Mucosa of gallbladder (tissue), 1 donor: ENCODE measurements around the gene CTDSP1. TPM values are rescaled to one million over a fixed set of nuclear protein-coding genes. Genes with fewer than 3 reads are reported as not detected.
A peak's percentile ranks its signal among the peaks of the same experiment; 100 is the strongest.

Experiments used
- DNase-seq: peaks from one replicate; pipeline ENCODE4 v3.0.0-alpha.2; 2020; ENCODE audit warnings: low spot score
- total RNA-seq: library from RNA; stranded (reverse); gene quantifications from one replicate; pipeline ENCODE4 v1.2.1, GENCODE V29; 2021
- donor health status: DM: no; HTN: no; CAD: no.

CTDSP1 gene
- total RNA-seq, 1 donor from 2014 or later: 184 TPM

DNA sequence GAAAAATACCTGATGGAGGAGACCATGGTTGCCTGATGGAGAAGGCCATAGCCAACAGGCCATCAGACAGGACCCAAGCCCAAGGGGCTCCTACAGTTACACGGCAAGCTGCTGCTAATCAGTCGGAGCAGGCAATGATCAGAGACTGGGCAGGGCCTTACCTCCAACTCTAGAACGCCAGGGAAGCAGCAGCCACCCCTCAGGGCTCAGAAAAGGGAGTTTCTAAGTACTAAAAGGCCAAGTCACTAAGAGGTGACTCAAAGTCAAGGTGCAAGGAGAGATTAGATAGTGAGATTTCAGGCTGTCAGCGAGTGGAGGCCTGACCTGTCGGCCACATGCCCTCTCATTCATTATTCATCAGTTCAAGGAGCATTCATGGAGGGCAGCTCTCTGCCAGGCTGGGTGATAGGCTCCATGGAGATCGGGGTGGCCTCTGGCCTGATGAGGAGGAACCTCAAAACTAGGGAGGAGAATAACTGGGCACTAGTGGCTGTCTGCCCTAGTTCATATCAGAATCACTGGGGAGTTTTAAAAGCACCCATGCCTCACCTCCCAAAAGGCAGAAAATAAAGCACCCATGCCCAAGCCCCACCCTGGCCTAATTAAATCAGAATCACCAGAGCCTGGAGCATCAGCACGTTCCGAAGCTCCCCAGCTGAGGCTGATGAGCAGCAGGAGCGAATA, 22.9 kb downstream of the CTDSP1 start:
- no peak for DNase-seq

DNA sequence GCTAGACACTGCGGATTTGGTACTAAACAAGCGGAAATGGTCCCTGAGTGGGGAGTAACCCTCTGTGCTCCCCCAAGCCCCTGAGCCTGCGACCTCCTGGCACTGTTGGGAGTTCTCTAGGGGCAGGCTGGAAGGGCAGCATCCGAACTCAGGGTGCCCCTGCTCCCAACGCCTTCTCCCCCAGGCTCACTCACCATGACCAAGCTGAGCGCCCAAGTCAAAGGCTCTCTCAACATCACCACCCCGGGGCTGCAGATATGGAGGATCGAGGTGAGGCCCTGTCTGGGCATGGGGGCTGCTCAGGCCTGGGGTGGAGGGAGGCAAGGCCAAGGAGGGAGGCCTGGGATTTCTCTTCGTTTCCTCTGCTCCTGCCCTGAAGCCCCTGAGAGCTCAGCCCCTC, 23.9 kb downstream of the CTDSP1 start:
- DNase-seq: no peak

DNA sequence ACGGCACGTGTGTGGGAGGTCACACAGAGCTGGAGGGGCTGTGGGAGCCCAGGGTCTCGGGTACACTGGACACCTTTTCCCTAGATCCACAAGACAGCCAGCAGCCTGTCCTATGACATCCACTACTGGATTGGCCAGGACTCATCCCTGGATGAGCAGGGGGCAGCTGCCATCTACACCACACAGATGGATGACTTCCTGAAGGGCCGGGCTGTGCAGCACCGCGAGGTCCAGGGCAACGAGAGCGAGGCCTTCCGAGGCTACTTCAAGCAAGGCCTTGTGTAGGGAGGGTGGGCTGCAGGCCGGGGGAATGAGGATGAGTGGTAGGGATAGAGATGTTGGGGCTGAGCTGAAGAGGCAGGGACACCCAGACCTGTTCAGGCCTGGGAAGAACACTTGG, 25.9 kb downstream of the CTDSP1 start:
- DNase-seq: no peak

DNA sequence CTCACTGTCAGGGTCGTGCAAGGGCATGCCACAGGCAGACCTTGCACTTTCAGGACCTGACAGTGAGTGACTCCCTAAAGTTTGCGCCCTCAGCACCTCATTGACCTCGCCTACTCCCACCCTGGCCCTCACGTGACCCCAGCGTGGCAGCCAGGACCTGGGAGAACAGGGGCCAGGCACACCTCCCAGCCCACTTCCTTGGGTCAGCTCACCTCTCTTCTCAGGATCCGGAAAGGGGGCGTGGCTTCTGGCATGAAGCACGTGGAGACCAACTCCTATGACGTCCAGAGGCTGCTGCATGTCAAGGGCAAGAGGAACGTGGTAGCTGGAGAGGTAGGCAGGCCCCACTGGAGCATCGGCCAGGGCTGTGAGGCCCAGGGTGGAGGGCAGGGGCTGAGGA, 28.1 kb downstream of the CTDSP1 start:
- DNase-seq: no peak

DNA sequence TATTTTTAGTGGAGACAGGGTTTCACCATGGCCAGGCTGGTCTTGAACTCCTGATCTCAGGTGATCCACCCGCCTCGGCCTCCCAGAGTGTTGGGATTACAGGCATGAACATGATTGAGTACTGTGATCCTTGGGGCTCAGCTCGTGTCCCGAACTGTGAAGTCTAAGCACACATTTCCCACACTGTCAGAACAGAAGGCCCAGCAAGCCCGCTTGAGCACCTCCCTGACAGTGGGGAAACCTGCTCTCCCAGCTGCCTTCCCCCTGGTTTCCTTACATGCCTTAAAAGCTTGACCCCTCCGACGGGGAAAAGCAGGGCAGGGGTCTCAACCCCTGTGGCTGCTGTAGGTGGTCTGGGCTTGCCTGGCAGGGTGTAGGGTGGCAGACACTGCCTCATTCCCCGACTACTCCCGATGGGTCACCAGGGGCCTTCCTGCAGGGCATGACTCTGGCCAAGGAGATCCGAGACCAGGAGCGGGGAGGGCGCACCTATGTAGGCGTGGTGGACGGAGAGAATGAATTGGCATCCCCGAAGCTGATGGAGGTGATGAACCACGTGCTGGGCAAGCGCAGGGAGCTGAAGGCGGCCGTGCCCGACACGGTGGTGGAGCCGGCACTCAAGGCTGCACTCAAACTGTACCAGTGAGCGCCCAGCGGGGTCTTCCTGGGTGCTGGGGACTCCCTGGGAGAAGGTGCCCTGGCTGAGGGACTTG, 29.3 kb downstream of the CTDSP1 start:
- no peak for DNase-seq

DNA sequence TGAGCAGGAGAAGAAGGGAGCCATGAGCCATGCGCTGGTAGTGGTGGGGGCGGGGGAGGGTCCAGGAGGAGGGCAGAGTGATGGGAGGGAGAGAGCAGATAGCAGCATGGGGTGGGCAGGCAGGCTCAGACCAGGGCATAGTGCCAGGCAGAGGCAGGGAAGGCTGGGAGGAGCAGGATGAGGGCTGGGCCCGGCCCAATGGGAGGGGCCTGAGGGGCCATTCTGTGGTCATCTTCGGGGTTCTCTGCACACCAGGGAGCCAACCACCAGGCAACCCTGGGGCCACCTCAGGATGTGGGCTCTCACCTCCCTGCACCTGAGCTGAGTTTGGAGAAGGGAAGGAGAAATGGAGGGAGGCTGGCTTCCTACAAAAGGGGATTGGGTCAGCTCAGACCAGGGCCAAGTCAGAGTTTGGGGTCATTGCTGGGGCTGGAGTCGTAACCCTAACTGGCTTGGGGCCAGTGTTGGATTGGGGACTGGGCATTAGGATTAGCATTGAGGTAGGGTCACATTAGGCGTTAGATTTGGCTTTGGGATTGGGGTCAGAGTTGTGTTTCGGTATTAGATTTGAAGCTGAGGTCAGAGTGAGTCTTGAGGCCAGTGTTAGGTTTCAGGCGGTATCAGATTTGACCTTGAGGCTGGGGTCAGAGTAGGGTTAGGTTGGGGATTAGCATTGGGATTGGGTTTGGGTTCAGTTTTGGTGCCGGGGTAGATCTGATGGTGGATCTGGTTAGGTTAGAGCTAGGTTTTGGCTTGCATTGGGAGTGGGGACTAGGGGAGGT, 30.4 kb downstream of the CTDSP1 start:
- no peak for DNase-seq

DNA sequence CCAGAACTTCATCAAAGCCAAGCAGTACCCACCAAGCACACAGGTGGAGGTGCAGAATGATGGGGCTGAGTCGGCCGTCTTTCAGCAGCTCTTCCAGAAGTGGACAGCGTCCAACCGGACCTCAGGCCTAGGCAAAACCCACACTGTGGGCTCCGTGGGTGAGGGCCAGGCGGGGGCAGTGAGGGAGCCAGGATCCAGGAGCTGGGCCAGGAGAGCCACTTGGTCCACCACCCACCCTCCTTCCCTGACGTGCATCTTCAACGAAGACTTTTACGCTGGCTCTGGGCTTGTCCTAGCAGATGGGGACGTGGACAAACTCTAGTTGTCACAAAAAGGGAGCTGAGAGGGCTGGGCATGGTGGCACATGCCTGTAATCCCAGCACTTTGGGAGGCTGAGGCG, 31.1 kb downstream of the CTDSP1 start:
- DNase-seq: no peak

DNA sequence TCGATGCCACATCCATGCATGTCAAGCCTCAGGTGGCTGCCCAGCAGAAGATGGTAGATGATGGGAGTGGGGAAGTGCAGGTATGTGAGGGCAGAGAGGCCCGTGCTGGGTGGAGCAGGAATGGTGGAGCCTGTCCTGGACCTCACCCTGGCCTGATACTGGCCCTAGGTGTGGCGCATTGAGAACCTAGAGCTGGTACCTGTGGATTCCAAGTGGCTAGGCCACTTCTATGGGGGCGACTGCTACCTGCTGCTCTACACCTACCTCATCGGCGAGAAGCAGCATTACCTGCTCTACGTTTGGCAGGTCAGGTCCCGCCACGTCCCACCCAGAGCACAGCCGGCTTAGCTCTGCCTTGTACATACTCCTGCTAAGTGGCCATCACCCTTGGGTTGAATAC, 32.2 kb downstream of the CTDSP1 start:
- DNase-seq: no peak

DNA sequence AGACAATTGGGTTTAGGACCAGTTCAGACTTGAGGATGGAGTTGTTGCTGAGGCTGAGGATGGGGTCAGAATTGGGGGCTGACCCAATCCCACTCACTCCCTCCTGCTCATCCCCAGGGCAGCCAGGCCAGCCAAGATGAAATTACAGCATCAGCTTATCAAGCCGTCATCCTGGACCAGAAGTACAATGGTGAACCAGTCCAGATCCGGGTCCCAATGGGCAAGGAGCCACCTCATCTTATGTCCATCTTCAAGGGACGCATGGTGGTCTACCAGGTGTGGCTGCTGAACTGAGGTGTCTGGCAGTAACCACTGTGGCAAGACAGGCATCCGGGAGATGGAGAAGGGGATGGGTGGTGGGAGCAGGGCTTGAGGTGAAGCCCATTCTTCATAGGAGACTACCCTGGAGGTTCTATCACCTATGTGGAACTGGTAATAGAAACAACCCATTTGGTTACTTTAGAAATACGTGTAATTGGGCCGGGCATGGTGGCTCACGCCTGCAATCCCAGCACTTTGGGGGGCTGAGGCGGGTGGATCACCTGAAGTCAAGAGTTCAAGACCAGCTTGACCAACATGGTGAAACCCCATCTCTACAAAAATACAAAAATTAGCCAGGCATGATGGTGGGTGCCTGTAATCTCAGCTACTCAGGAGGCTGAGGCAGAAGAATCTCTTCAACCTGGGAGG, 33.2 kb downstream of the CTDSP1 start:
- DNase-seq: no peak

DNA sequence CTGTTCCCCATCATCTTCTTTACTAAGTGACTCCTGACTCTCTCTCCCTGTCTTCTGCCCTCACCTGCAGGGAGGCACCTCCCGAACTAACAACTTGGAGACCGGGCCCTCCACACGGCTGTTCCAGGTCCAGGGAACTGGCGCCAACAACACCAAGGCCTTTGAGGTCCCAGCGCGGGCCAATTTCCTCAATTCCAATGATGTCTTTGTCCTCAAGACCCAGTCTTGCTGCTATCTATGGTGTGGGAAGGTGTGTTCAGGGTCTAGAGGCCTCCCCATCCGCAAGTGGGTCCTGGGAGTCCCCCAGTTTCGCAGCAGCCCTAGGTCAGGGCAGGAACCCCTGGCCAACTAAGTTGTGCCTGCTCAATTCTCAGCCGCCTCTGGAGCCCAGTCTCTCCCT, 34.8 kb downstream of the CTDSP1 start:
- DNase-seq: no peak

DNA sequence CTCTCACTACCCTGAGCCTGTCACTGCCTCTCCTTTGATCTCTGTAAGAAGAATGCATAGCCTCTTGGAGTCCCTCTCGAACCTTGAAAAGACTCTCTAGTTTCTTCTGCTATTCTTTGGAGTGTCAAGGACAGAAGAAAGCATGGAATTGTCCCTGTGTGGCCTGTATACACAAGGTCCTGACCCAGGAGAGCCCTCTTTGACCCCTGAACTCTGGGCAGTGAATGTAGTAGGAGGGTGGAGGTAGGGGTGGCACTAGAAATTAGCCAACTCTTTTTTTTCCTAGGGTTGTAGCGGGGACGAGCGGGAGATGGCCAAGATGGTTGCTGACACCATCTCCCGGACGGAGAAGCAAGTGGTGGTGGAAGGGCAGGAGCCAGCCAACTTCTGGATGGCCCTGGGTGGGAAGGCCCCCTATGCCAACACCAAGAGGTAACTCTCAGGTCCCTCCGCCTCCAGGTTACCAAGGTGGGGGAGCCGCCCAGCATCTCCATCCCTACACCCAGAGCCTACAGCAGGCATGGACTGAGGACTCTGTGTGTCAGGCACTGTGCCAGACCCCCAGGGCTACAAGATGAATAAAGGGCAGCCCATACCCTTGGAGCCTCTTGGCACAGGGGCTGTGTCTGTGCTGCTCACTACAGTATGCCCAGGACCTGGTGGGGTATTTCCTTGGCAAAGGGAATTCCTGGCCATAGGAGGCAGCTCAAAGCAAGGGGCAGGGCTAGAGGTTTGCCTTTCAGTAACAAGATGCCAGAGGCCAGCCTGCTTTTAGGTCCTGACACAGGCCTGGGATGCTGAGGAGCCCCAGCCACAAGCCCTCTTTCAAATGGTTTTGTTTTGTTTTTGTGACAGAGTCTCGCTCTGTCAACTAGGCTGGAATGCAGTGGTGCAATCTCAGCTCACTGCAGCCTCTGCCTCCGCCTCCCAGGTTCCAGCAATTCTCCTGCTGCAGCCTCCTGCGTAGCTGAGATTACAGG, 35.6 kb downstream of the CTDSP1 start:
- DNase-seq: no peak

DNA sequence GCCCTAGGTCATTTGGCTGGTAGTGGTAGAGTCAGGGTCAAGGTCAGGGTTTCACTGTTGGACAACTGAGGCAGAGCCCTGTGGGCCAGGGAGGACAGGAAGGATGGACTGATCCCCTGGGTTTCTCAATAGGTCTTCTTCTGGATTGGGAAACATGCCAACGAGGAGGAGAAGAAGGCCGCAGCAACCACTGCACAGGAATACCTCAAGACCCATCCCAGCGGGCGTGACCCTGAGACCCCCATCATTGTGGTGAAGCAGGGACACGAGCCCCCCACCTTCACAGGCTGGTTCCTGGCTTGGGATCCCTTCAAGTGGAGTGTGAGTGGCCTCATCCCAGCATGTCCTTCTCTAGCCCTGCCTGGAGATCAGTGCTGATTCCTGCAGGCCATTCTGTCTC, 37.3 kb downstream of the CTDSP1 start:
- DNase-seq: no peak

DNA sequence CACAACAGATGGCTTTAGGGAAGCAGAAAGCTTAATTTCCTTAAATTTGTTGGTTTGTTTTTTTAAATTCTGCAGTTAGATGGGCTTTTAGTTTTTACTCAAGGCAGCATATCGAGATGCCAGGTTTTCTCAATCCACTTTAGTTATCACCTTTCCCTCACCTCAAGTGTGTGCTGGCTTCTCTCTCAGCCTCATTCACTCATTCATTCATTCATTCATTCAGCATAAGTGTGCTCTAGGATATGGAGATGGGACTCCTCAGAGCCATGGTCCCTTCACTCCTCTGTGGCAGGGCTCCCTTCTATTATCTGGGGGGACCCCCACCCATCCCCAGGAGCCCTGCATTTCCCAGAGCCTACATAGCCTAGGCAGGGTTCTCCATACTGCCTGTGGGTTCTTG, 38.3 kb downstream of the CTDSP1 start:
- DNase-seq: no peak

DNA sequence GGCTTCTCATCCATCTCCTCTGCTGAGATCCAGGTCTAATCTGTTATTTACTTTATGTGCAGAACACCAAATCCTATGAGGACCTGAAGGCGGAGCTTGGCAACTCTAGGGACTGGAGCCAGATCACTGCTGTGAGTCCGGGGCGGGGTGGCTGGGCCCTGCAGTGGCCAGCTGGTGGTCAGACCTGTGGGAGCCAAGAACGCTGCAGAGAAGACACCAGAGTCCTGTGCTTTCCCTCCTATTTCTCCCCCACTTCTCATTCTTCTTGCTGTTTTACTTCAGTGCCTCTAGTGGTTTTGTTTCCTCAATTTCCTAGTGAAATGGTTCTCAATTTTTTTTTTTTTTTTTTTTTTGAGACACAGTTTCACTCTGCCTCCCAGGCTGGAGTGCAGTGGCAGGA, 38.9 kb downstream of the CTDSP1 start:
- DNase-seq: peak; percentile 30

DNA sequence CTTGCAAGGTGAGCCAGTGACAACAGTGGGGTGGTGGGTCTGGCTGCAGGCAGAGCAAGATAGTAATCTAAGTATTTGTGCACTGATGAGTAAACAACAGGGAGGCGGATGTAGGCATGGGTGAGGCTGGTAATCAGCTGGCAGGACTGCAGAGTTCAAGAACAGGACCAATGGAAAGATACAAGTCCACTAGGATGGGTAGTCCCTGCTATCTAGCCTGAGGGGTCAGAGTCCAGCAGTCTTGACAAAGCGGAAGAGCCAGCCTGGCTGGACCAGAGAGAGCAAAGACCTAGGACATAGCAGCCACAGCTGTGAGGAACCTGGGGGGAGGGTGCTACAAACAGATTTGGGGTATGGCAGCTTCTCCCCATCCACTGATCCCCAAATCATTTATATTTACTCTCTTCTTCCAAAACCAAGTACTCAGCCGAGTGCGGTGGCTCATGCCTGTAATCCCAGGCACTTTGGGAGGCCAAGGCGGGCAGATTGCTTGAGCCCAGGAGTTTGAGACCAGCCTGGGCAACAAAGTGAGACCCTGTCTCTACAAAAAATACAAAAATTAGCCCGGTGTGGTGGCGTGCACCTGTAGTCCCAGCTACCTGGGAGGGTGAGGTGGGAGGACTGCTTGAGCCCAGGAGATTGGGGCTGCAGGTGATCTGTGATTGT, 45.2 kb downstream of the CTDSP1 start:
- DNase-seq: peak; percentile 87

DNA sequence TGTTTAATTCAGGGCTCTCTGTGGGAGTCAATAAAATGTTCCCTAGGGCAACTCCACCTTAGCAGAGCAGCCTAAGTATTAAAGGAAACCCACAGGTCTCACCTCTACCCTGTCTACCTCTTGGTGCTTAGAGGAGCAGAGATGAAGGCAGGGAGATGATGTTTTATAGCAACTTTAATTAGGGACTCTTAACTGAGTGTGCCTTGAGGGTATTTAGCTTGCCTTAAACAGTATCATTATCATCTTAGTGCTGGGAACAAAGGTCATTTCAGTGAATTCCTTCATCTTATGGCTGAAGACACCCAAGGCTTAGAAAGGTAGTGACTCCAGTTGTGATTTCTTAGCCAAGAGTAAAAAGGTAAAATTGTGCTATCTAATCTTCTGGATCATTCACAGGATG, 45.9 kb downstream of the CTDSP1 start:
- no peak for DNase-seq

DNA sequence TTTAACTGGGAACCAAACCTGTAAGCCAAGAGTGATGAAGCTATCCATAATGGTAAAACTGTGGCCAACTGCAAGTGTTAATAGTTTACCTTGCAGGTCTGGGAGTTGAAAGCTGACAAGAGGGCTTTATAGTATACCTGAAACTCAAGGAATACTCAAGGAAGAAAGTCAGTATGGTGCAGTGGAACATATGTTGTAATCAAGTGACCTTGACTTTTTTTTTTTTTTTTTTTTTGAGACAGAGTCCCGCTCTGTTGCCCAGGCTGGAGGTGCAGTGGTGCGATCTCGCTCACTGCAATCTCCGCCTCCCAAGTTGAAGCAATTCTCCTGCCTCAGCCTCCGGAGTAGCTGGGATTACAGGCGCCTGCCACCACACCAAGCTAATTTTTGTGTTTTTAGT, 46.9 kb downstream of the CTDSP1 start:
- no peak for DNase-seq

DNA sequence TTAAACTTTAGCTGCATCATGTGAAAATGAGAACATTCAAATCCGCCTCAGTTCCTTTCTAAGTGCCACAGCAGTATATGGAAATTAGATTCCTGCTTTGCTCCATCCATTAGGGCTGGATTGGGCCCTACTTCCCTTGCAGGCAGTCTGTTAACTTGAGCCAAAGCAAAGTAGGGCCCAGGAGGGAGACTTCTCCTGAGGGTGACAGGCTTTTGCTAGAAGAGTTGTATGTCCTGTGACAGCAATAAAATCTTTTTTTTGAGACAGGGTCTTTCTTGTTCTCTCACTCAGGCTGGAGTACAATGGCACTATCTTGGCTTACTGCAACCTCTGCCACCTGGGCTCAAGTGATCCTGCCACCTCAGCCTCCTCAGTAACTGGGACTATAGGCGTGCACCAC, 47.4 kb downstream of the CTDSP1 start:
- no peak for DNase-seq

DNA sequence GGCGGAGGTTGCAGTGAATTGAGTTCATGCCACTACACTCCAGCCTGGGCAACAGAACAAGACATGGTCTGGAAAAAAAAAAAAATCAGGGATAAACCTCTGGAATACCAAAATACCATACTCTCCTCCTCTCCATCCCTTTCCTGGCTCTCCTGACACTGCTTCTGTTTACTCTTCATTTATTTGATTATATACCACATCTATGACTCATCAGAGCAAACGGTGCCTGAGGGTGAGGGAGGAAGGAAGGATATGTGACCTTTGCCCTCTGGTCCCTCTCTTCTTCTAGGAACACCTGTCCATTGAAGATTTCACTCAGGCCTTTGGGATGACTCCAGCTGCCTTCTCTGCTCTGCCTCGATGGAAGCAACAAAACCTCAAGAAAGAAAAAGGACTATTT, 49.3 kb downstream of the CTDSP1 start:
- DNase-seq: peak; percentile 36

DNA sequence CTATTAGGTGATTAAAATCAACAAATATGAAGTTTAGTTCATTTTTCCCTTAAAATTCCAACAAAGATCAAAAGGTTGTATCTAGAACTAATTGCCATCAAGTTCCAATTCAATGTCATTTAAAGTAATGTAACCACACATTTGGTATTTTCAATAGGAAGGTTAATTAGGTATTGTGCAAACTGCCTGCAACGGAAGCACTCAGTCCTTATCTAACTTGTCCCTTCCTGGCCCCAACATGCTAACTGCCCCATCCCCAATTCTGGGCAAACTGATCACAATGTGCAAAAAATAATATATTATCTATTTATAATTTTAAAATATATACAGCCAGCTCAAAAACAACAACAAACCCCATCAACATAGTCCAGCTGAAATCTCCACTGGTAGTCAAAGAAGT, 52.4 kb downstream of the CTDSP1 start:
- DNase-seq: no peak
